Vagina (tissue), 2 donors: ENCODE data around the gene MROH7. TPM values are rescaled to one million over a fixed set of nuclear protein-coding genes. Genes with fewer than 3 reads are reported as not detected.

Experiments
- DNase-seq, 2 donors: peaks; one replicate each; pipeline ENCODE4 v3.0.0-alpha.2; 2017; ENCODE audit errors: extremely low spot score in 2 of 2
- H3K27ac ChIP-seq: fragments of 200-600 bp; sonication (generic); one replicate; pipeline ENCODE4 v1.5.1; 2019
- H3K27me3 ChIP-seq: fragments of 200-600 bp; sonication (generic); one replicate; pipeline ENCODE4 v1.5.1; 2019
- H3K36me3 ChIP-seq, 2 donors: fragments of 200-600 bp; sonication (generic); one replicate each; pipeline ENCODE4 v1.5.1; 2017 to 2019
- H3K4me1 ChIP-seq: fragments of 200-600 bp; sonication (generic); one replicate; pipeline ENCODE4 v1.5.1; 2019
- H3K4me3 ChIP-seq, 2 donors: fragments of 200-600 bp; sonication (generic); 1 replicate in 1 of 2; 2 replicates in 1 of 2; pipeline ENCODE4 v1.5.1; 2016 to 2019
- H3K9me3 ChIP-seq: fragments of 200-600 bp; sonication (generic); one replicate; pipeline ENCODE4 v1.5.1; 2019
- POLR2A ChIP-seq, 2 donors: fragments of 450-650 bp; IDR thresholded peaks; one replicate each; pipeline ENCODE4 v1.6.1; 2017; ENCODE audit warnings: antibody characterized with exemption in 2 of 2, mild to moderate bottlenecking in 2 of 2, moderate library complexity in 2 of 2
- POLR2AphosphoS5 ChIP-seq, 2 donors: sonication (generic); formaldehyde crosslinking; IDR thresholded peaks; one replicate each; pipeline ENCODE4 v1.9.0; 2017; ENCODE audit warnings: antibody characterized with exemption in 2 of 2, mild to moderate bottlenecking in 2 of 2, low read depth in 1 of 2; ENCODE audit not compliant: insufficient read depth in 1 of 2
- intact Hi-C: fragments of 100-400 bp; cut with DNase I; formaldehyde crosslinking; loops from one replicate; pipeline ENCODE4 v1.15.1; 2023
- total RNA-seq: library from RNA; depleted of rRNA; stranded (reverse); fragments of >200 nt; gene quantifications from one replicate; pipeline ENCODE4 v1.2.3, GENCODE V29; 2016
- TF ChIP-seq, protein P1 (sequence below), 3 experiments: fragments of 450-650 bp in 2 of 3; fragments of 200-600 bp in 1 of 3; sonication (generic) in 1 of 3; IDR thresholded peaks; one replicate each; pipeline ENCODE4 v1.5.1; 2017 to 2019; ENCODE audit warnings: antibody characterized with exemption in 3 of 3, mild to moderate bottlenecking in 2 of 3, moderate library complexity in 2 of 3

The MROH7 gene
- total RNA-seq, result 7.4 TPM

GRCh38 chr1:54640863-54641836 lies at the start of gene MROH7:
Gene MROH7 (plus strand): TSS chr1:54641786. CDS start chr1:54652927, 11,141 bp downstream.
- no peaks in the 10 kb centered on the region for H3K27me3 ChIP-seq
- DNase-seq, result peak in 1 of 2 donors; percentile 47
- intact Hi-C loops, result loop anchor here (5.0 kb wide), 1 partner anchor 1846 kb away; no protein-coding TSS in a partner anchor
- H3K27ac ChIP-seq, result no peak within 1 kb of the TSS
- TF ChIP-seq POLR2A (IDR thresholded peaks at IDR 0.05) (no peak), POLR2AphosphoS5 (IDR thresholded peaks at IDR 0.05; ENCODE audit: insufficient read depth in 1 of 2, low read depth in 1 of 2) (no peak)
- TF ChIP-seq, protein P1, sequence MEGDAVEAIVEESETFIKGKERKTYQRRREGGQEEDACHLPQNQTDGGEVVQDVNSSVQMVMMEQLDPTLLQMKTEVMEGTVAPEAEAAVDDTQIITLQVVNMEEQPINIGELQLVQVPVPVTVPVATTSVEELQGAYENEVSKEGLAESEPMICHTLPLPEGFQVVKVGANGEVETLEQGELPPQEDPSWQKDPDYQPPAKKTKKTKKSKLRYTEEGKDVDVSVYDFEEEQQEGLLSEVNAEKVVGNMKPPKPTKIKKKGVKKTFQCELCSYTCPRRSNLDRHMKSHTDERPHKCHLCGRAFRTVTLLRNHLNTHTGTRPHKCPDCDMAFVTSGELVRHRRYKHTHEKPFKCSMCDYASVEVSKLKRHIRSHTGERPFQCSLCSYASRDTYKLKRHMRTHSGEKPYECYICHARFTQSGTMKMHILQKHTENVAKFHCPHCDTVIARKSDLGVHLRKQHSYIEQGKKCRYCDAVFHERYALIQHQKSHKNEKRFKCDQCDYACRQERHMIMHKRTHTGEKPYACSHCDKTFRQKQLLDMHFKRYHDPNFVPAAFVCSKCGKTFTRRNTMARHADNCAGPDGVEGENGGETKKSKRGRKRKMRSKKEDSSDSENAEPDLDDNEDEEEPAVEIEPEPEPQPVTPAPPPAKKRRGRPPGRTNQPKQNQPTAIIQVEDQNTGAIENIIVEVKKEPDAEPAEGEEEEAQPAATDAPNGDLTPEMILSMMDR (IDR thresholded peaks at IDR 0.05), result no peak
- no peaks in the 10 kb centered on the region for H3K36me3 ChIP-seq
- no peak within 1 kb of the TSS for H3K4me3 ChIP-seq
- peaks cover 3% of the 10 kb centered on the region for H3K4me1 ChIP-seq
- H3K9me3 ChIP-seq, result no peaks in the 10 kb centered on the region

DNA sequence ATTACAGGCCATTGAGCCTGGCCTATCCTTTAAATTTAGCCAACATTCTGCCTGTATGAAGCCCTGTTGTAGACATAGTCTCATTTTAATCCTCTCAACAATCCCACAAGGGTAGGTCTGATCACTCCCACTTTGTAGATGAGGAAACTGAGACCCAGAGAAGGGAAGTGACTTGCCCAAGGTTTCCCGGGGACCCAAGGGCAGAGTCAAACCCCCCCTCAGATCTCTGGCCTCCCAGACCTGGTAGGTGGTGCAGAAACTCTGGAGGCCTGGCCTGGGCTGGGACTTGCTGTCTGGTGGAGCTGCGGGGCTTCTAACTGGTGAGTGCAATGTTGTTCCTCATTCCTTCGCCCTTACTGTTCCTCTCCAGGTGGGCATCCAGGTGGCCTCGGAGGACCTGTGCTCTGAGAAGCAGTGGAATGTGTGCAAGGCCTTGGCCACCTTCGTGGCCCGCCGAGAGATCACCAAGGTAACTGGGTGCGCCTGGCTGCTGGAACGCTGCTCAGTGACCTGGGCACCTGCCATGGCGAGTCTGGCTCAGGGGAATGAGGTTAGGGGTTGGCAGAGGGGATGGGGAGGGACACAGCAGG lies 47.9 kb upstream of the MROH7 start:
- Histone ChIP-seq H3K9me3 (no peaks in the 10 kb centered on the region), H3K27me3 (no peaks in the 10 kb centered on the region), H3K4me1 (no peaks in the 10 kb centered on the region), H3K27ac (no peak overlapping the region), H3K4me3 (no peak overlapping the region), H3K36me3 (peaks cover 0 to 15% of the 10 kb centered on the region in 2 donors)
- no peak for DNase-seq
- intact Hi-C loops, result no loop called here
- no peak for TF ChIP-seq POLR2A (IDR thresholded peaks at IDR 0.05)
- no peak for TF ChIP-seq POLR2AphosphoS5 (IDR thresholded peaks at IDR 0.05; ENCODE audit: insufficient read depth in 1 of 2, low read depth in 1 of 2)
- TF ChIP-seq, protein P1 (IDR thresholded peaks at IDR 0.05), result no peak

DNA sequence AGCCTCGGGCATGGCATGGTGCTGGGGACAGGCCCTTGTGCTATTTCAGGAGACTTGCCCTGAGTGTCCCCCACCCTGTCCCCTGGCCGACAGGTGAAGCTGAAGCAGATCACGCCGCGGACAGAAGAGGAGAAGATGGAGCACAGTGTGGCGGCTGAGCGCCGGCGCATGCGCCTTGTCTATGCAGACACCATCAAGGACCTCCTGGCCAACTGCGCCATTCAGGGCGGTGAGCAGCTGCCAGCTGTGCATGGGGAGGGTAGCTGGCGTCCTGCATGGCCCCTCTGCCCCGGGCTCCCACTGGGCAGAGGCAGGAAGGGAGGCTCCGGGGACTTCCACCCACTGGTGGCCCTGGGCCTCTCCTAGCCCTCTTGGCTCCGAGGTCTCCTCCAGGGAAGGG lies 47.1 kb upstream of the MROH7 start:
- peaks cover 0 to 15% of the 10 kb centered on the region in 2 donors for H3K36me3 ChIP-seq
- H3K4me3 ChIP-seq, result no peak overlapping the region
- H3K27ac ChIP-seq, result no peak overlapping the region
- intact Hi-C loops, result no loop called here
- no peaks in the 10 kb centered on the region for H3K4me1 ChIP-seq
- H3K27me3 ChIP-seq, result no peaks in the 10 kb centered on the region
- no peak for DNase-seq
- H3K9me3 ChIP-seq, result no peaks in the 10 kb centered on the region
- TF ChIP-seq POLR2AphosphoS5 (IDR thresholded peaks at IDR 0.05; ENCODE audit: insufficient read depth in 1 of 2, low read depth in 1 of 2) (no peak), POLR2A (IDR thresholded peaks at IDR 0.05) (no peak)
- TF ChIP-seq, protein P1 (IDR thresholded peaks at IDR 0.05), result no peak

DNA sequence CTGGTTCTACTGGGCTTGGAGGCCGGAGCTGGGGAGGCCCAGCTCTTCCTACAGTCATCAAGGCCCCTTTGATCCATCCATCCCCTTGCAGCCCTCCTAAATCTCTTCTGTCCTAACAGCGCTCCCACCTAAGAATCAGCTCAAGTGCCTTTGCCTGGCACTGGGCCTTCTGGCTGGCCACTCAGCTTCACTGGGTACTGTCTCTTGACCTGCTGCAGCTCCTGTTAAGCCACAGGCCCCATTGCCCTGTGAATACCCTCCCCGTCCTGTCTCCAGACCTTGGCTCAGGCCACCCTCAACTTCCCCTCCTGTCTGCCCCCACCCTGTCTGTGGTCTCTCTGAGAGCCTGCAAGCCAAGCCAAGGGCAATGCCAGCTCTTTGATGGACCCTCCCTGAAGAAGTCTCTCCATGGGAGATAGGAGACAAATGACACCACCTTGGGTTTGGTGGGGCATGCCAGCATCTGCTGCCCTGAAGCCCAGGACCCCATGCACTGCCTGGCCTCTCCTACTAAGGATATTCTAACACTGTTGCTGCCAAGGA lies 45.6 kb upstream of the MROH7 start:
- no peak for TF ChIP-seq POLR2A (IDR thresholded peaks at IDR 0.05)
- no peak for TF ChIP-seq POLR2AphosphoS5 (IDR thresholded peaks at IDR 0.05; ENCODE audit: insufficient read depth in 1 of 2, low read depth in 1 of 2)
- TF ChIP-seq, protein P1 (IDR thresholded peaks at IDR 0.05), result no peak
- H3K4me1 ChIP-seq, result no peaks in the 10 kb centered on the region
- no peaks in the 10 kb centered on the region for H3K9me3 ChIP-seq
- no peak for DNase-seq
- no peaks in the 10 kb centered on the region for H3K27me3 ChIP-seq
- intact Hi-C loops, result no loop called here
- peaks cover 0 to 15% of the 10 kb centered on the region in 2 donors for H3K36me3 ChIP-seq
- no peak overlapping the region for H3K4me3 ChIP-seq
- H3K27ac ChIP-seq, result no peak overlapping the region
